ENCODE data around the gene CDC25B. TPM values are rescaled to one million over a fixed set of nuclear protein-coding genes. Genes with fewer than 3 reads are reported as not detected.
"Not testable (repeated sequence)": the region's sequence is repeated elsewhere in the genome, so short reads cannot be mapped to it uniquely, and the experiment has no call there.

Gene CDC25B
- total RNA-seq, 2 donors from 2014 or later = 24.0 to 24.2 TPM

DNA sequence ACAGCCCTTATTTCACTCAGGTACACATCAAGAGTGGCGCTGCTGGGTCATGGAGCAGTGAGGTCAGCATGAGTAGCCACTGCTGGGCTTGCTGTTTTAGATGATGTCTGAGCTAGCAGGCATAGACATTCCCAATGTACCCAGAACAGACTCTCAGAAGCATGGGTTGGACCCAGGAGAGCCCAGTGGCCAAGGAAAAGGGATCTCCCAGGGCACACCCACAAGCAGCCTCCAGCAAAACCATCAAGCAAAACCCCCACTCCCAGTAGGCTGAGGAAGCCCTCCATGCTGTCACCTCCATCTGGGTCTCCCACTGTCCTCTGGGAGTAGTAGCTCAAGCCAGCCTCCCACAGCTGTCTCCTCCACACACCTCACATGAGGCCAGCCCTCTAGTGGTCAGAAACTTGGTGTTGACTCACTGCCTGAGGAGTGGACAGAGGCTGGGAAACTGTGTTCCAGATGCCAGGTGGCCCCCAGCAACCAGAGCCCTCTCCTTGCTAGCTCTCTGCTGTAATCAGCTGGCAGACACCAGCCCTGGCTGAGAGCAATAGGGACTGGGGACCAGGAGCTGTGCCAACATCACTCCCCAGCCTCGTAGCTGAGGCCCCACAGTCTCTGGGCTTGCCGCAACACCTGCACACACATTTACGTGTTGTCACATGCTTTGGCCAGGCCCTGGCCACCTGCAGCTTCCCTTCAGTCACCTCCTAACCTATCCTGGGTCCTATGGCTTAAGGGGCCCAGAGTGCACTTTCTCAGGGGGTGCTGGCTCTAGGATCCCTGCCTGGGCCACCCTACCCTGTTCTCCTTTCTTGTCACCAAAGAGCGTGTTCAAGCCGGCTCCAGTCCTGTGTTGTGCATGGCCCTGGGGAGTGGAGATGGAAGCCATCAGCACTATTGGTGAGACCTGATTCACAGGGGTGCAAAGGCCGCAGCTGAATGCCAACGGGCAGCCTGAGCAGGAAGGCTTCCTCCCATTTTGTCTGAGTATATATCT is 22.3 kb downstream of the CDC25B start:
- DNase-seq (ENCODE audit: low spot score) = peak; percentile 78

GRCh38 chr20:3819411-3820047 is 23.4 kb downstream of the CDC25B start:
- intact Hi-C loops (cut with DNase I) = loop anchor here in 1 of 2 donors (5.0 kb wide), 1 partner anchor 32 kb away; the partner anchor contains the start of gene CENPB
- no peak for DNase-seq (ENCODE audit: low spot score)

More for the DNA sequence above, 22.3 kb downstream of the CDC25B start:
- intact Hi-C loops (cut with DNase I) = loop anchor here in 1 of 2 donors (1.0 kb wide), 1 partner anchor 29 kb away; no protein-coding TSS in a partner anchor

GRCh38 chr20:3820048-3820900 is 24.2 kb downstream of the CDC25B start, which contains the start of gene AP5S1:
AP5S1 (plus strand) TSS chr20:3820547; CDS start chr20:3822118, 1,571 bp downstream.
- intact Hi-C loops (cut with DNase I) = loop anchor here in 1 of 2 donors (5.0 kb wide), 1 partner anchor 33 kb away; the partner anchor contains the start of gene CENPB
- DNase-seq (ENCODE audit: low spot score) = peak; percentile 99

GRCh38 chr20:3820901-3821727 is 25.0 kb downstream of the CDC25B start:
- intact Hi-C loops (cut with DNase I) = loop anchor here in 1 of 2 donors (5.0 kb wide), 1 partner anchor 34 kb away; the partner anchor contains the start of gene CENPB
- no peak for DNase-seq (ENCODE audit: low spot score)

DNA sequence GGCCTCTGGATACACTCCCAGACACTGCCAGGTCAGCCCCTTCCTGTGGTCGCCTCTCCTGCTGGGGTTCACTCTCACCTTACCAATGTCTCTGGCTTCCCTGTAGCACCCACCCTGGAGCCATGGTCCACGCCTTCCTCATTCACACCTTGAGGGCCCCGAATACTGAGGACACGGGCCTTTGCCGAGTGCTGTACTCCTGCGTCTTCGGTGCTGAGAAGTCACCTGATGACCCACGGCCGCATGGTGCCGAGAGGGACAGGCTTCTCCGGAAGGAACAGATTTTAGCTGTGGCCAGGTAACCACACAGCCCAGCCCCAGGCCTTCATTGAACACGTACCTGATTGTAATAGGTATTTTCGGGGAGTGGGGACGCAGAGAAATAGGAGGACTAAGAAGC is 25.9 kb downstream of the CDC25B start:
- intact Hi-C loops (cut with DNase I) = loop anchor here in 1 of 2 donors (5.0 kb wide), 1 partner anchor 35 kb away; the partner anchor contains the start of gene CENPB
- no peak for DNase-seq (ENCODE audit: low spot score)

GRCh38 chr20:3823881-3824280 is 27.8 kb downstream of the CDC25B start:
- intact Hi-C loops (cut with DNase I) = loop anchor here in 1 of 2 donors (5.0 kb wide), 1 partner anchor 37 kb away; the partner anchor contains the start of gene CENPB
- DNase-seq (ENCODE audit: low spot score) = no peak

DNA sequence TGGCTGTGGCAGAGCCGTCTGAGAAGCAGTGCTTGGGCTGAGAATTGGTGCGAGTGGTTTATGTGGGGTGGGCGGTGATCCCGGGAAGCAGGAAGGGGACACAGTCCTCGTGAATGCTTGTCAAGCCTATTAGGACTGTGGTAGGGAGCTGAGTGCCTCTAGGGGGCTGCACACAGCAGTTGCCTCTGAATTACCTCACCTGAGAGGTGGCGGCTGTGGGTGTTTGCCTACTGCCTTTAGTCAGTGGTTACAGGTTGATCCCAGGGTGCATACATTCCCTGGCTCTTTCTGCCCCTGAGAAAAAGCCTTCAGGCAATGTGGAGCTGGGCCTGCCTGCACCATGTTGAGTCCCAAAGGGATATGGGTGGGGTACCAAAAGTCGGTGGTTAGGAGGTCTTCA is 29.4 kb downstream of the CDC25B start:
- no peak for DNase-seq (ENCODE audit: low spot score)
- intact Hi-C loops (cut with DNase I) = no loop called here

DNA sequence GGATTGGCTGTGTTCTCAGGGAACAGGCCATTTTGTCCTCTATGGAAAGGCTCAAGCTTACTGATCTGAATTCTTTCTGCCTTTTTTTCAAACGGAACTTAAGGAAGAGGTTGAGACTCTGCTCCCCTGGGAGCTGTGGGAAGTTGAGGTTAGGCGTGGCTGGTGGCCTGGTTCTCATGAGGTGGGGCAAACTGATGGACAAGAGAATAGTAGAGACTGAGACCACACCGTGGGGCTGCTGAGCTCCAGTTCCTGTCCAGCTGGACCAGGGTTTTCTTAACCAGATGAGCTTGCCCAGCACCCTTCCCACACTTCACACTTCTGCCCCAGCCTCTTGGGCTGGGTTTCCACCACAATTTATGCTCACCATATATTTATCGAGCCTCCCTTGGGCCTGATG is 30.3 kb downstream of the CDC25B start:
- intact Hi-C loops (cut with DNase I) = no loop called here
- no peak for DNase-seq (ENCODE audit: low spot score)

DNA sequence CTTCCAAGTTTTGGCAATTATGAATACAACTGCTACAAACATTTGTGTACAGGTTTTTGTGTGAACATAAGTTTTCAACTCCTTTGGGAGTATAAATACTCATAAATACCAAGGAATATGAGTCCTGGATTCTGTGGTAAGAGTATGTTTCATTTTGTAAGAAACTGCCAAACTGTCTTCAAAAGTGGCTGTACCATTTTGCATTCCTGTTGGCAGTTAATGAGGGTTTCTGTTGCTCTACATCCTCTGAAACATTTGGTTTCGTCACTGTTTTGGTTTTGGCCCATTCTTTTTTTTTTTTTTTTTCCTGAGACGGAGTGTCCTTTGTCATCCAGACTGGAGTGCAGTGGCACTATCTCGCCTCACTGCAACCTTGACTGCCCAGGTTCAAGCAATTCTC is 32.7 kb downstream of the CDC25B start:
- intact Hi-C loops (cut with DNase I) = no loop called here

GRCh38 chr20:3829891-3830290 is 33.8 kb downstream of the CDC25B start:
- intact Hi-C loops (cut with DNase I); DNase-seq (ENCODE audit: low spot score): not testable (repeated sequence)

More for the DNA sequence above, 32.7 kb downstream of the CDC25B start:
- DNase-seq (ENCODE audit: low spot score) = no peak

DNA sequence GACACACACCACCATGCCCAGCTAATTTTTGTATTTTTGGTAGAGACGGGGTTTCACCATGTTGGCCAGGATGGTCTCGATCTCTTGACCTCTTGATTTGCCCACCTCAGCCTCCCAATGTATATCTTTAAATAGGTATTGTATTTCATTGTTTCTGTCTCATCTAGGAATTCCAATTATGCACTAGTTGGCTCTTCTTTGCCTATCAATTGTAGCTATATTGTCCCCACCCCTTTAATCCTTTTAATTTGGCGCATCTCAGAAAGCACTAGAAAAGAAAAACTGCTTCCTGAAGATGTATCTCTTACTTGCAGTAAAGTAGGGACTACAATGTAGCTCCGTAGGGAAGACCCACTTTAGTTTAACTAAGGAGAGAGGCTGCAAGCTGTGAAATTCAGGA is 40.0 kb downstream of the CDC25B start:
- intact Hi-C loops (cut with DNase I) = no loop called here
- DNase-seq (ENCODE audit: low spot score) = no peak

DNA sequence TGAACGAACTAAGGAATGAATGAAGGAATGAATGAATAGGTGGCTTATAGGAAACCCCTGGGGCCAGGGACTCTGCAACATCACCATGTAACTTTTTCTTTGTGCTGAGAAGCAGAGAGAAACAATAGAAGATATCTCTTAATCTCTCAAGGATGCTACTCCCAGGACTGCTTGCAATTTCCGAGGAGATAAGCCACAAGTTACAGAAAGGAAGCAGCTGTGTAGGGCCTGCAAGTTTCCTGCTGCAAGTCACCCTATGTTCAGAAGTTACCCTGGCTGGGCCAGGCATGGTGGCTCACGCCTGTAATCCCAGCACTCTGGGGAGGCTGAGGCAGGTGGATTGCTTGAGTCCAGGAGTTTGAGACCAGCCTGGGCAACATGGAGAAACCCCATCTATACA is 43.2 kb downstream of the CDC25B start:
- intact Hi-C loops (cut with DNase I) = no loop called here
- no peak for DNase-seq (ENCODE audit: low spot score)

DNA sequence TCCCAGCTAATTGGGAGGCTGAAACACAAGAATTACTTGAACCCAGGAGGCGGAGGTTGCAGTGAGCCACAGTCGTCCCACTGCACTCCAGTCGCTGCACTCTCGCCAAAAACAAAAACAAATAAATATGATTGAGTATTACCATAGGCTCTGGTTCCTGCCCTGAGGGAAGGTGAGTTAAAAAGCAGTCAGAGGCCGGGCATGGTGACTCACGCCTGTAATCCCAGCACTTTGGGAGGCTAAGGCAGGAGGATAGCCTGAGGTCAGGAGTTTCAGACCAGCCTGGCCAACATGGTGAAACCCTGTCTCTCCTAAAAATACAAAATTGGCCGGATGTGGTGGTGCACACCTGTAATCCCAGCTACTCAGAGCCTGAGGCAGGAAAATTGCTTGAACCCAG is 44.1 kb downstream of the CDC25B start:
- DNase-seq (ENCODE audit: low spot score); intact Hi-C loops (cut with DNase I): not testable (repeated sequence)

DNA sequence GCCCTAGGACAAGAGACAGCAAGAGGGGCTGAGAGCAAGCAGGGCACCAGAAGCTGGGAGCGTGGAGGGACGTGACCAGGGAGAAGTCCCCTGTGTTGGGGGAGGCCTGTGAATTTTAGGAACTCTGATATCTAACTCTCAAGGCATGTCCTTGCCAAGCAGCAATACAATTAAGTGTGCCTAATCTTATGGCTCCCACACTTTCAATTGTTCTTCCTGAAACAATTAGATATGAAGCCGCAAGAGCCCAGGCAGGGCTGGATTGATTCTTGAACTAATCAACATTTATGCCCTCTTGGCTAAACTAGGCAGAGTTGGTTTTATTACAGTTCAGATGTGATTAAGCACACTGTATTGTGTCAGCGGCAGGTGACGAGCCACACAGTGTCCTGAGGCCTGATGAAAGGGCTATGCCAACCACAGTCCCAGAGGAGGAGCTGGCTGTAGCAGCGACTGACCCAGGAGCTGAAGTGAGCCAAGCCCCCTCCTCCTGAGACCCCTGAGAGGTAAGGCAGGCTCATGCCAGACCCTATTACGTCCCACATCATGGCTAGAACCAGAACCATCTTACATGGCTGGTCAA is 46.3 kb downstream of the CDC25B start:
- intact Hi-C loops (cut with DNase I) = no loop called here
- DNase-seq (ENCODE audit: low spot score) = no peak

DNA sequence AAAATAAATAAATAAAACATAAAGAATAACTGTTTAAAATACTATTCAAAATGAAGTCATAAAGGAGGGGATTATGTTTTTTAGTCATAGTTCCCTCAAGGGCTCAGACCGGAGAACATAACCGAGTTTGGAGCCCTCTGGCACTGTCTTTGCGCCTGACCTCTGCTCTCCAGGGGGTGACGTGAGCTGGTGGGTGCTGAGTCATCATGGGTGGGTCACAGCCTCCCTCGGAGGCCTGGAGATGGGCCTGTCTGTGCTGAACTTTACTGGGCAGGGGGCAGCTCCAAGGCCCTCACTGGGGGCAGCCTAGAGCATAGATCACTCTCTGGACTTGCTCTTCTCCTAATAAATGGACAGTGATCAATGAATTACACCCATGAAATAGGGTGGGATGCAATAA is 47.4 kb downstream of the CDC25B start:
- intact Hi-C loops (cut with DNase I) = no loop called here

GRCh38 chr20:3843990-3844619 is 48.0 kb downstream of the CDC25B start:
- intact Hi-C loops (cut with DNase I); DNase-seq (ENCODE audit: low spot score): not testable (repeated sequence)

More for the DNA sequence above, 47.4 kb downstream of the CDC25B start:
- DNase-seq (ENCODE audit: low spot score) = no peak

DNA sequence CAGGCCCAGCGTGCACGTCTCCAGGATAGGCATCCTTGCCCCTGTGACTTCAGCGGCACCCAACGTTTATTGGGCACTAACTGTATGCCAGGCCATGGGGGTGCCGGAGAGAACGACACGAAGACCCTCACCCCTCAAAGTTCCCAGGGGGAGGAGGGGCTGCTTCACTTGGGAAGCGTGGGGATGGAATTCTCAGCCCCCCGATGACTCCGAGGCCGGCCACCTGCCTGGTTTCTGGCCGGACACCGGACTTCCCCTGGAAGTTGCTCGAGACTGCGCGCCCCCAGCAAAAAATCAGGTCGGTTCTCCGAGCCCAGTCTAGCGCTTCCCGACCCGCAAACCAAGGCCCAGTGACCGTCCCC is 50.2 kb downstream of the CDC25B start:
- no peak for DNase-seq (ENCODE audit: low spot score)
- intact Hi-C loops (cut with DNase I) = no loop called here

All from posterior vena cava (tissue), 2 donors.